ENCODE data around the gene MRM2.

Gene MRM2

DNA sequence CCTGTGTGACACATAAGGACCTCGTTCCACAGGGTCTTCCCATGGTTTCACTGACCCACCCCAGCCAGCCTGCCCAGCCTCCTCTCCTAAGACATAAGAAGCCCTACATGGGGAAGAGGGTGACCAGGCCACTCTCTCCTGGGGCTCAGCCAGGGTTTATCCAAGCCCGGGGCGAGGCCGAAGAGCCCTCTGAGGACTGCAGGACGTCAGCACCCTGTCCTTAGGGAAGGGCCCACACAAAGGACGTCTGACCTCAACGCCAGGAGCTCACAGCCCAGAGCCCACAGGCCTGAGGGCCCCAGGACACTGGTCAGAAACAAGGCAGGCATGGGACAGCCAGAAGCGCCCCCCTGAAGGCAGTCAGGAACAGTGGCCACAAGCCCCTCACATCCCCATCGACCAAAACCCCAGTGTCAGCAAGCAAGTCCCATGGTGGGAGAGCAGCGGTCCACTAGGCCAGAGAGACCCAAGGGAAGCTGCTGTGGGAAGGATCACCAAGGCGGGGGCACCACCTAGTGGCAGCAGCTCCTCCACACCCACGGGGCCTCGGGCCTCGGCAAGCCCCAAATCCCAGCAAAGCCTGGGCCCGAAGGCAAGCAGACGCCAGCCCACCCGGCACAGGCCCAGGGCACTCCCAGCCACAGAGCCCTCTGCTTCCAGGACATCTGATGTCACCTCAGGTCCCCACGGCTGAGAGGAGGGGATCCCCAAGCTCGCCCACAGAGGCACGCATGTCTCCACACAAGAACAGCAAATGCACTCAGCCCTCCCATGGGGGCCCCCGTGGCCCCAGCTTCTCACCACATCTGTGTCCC, 32.7 kb downstream of the MRM2 start:
- DNase-seq (ENCODE audit: low read depth), result peak; percentile 69
- H3K4me3 ChIP-seq (ENCODE audit: control insufficient read depth, low read depth, low read length), result no peak overlapping the region
- TF ChIP-seq, protein P1, sequence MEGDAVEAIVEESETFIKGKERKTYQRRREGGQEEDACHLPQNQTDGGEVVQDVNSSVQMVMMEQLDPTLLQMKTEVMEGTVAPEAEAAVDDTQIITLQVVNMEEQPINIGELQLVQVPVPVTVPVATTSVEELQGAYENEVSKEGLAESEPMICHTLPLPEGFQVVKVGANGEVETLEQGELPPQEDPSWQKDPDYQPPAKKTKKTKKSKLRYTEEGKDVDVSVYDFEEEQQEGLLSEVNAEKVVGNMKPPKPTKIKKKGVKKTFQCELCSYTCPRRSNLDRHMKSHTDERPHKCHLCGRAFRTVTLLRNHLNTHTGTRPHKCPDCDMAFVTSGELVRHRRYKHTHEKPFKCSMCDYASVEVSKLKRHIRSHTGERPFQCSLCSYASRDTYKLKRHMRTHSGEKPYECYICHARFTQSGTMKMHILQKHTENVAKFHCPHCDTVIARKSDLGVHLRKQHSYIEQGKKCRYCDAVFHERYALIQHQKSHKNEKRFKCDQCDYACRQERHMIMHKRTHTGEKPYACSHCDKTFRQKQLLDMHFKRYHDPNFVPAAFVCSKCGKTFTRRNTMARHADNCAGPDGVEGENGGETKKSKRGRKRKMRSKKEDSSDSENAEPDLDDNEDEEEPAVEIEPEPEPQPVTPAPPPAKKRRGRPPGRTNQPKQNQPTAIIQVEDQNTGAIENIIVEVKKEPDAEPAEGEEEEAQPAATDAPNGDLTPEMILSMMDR (conservative IDR thresholded peaks at IDR 0.05; ENCODE audit: control insufficient read depth, insufficient read depth, low read depth, low read length), result peak; percentile 77

DNA sequence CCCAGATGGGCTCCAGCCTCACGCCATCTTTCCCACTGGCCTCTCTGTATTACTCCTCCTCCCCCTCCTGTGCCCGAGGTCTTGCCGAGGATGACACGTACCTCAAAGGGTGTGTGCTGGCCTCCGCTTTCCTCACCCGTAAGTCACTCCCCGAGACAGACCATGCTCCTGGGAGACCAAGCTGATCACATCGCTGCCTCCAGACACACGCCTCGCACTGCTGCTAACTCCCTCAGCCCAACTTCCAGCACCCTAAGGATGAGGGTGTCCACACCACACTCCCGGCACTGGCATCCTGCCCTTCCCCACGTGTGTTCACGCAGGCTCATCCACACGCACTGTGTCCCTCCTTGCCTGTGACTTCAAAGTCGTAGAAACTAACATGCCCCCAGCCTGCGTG, 33.3 kb downstream of the MRM2 start:
- no peak overlapping the region for H3K4me3 ChIP-seq (ENCODE audit: control insufficient read depth, low read depth, low read length)
- TF ChIP-seq, protein P1 (conservative IDR thresholded peaks at IDR 0.05; ENCODE audit: control insufficient read depth, insufficient read depth, low read depth, low read length), result no peak
- DNase-seq (ENCODE audit: low read depth), result no peak

DNA sequence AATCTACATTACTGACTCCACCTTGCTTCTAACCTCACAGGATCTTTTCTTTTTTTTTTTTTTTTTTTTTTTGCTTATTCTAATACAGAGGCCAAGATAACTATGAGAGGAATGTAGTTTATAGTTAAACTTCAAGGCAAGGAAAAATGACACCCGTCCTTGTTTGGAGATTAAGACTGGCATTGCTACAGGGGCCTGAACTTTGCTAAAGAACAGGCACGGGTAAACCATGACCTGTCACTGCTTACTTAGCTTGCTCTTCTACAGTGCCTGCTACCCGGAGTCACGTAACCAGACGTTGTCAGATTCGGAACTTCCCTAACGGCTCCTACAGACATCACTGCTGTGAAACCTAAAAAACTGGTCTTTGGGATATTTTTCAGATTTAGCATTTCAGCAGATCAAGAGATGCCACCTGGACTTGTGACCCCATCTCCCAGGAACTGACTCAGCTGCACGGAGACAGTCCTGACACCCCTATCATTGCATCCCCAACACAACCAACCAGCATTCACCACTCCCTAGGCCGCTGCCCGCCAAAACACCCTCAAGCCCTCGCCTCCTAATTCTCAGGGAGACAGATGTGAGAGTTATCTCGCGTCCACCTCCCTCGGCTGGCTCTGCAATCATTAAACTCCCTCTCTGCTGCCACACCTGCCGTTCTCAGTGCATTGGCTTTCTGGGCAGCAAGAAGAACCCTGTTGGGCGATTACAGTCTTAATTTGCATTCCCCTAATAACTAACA, 36.8 kb downstream of the MRM2 start:
- no peak overlapping the region for H3K4me3 ChIP-seq (ENCODE audit: control insufficient read depth, low read depth, low read length)
- TF ChIP-seq, protein P1 (conservative IDR thresholded peaks at IDR 0.05; ENCODE audit: control insufficient read depth, insufficient read depth, low read depth, low read length), result no peak
- DNase-seq (ENCODE audit: low read depth), result no peak

DNA sequence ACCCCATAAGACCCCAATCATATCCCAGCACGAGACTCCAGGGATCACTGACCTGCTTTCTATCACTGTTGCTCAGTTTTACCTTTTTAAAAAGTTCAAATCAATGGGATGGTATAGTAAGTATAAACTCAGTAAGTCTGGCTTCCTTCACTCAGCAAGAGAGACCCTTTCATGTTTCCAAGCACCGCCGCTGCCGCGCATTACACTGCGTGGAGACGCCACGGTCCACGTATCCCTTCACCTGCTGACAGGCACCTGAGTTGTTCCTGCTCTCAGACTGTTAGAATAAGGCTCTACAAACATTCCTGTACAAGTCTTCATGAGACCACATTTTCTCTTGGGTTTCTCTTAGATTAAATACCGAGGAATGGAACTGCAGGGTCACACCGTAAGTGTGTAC, 37.6 kb downstream of the MRM2 start:
- no peak for DNase-seq (ENCODE audit: low read depth)
- H3K4me3 ChIP-seq (ENCODE audit: control insufficient read depth, low read depth, low read length), result no peak overlapping the region
- TF ChIP-seq, protein P1 (conservative IDR thresholded peaks at IDR 0.05; ENCODE audit: control insufficient read depth, insufficient read depth, low read depth, low read length), result no peak

DNA sequence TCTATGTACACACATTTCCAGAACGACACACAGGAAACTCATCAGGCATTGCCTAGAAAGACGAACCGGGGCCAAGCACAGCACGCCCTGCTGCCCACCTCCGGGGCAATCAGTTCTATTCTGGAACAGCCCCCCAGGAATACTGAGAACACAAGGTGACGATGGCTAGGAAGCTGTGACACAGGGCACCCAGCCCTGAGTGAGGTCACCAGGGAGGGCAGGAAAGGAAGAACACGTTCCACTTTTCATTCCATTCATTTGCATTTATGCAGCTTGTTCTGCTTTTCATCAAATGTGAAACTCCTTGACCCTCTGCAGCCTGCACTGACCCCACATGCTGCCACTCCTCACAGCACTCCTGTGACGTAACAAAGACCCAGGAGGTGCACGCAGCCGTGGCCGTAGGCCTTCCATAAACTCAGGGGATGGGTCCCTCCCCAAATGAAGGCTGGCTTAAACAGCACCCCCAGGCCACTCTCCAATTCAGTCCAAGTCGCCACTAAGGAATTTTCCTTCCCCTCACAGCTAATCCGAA, 38.2 kb downstream of the MRM2 start:
- DNase-seq (ENCODE audit: low read depth), result no peak
- TF ChIP-seq, protein P1 (conservative IDR thresholded peaks at IDR 0.05; ENCODE audit: control insufficient read depth, insufficient read depth, low read depth, low read length), result no peak
- no peak overlapping the region for H3K4me3 ChIP-seq (ENCODE audit: control insufficient read depth, low read depth, low read length)

DNA sequence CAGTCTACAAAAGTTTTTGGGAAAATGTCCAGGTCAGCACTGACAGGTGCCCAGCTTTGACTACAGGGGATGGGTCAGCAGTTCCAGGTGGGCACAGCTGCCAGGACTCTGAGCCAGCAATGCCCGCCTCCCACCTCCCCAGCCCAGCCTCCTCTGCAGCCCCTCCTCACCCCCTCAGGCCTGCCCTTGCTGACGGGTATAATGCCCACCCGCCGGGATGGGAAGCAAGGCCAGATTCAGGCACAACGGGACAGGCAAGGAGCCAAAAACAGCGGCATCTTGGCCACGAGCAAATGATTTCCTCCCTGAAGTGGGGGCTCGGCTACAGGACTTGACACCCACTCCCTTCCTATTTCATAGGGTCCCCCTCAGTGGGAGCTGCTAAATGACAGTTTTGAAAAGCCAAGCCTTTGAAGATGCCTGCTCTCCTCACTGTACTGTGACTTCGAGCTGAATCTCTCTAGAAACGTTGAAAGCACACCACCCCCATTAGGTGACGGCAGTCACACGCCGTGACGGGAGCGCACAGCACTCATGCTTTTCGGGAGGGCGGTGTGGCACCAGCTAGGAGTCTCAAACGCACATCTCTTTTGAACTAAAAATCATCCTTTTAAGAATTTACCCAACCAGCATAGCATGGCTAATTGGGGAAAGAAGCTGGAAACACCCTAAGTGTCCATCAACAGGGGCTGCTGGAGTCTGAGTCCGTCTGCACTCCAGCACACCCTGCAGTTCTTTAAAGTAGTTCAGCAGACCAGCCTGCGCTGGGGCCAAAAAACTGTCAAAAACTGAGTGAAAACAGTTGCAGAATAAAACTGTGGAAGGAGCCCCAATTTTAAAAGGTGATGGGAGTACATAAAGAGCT, 38.9 kb downstream of the MRM2 start:
- TF ChIP-seq, protein P1 (conservative IDR thresholded peaks at IDR 0.05; ENCODE audit: control insufficient read depth, insufficient read depth, low read depth, low read length), result no peak
- no peak for DNase-seq (ENCODE audit: low read depth)
- no peak overlapping the region for H3K4me3 ChIP-seq (ENCODE audit: control insufficient read depth, low read depth, low read length)
